ENCODE measurements around the gene ADGRL3. TPM values are rescaled to one million over a fixed set of nuclear protein-coding genes. Genes with fewer than 3 reads are reported as not detected.
"Not testable (repeated sequence)": the region's sequence is repeated elsewhere in the genome, so short reads cannot be mapped to it uniquely, and the experiment has no call there.

The ADGRL3 gene
- total and polyA plus RNA-seq, 2 donors = 3.1 to 70.1 TPM

DNA sequence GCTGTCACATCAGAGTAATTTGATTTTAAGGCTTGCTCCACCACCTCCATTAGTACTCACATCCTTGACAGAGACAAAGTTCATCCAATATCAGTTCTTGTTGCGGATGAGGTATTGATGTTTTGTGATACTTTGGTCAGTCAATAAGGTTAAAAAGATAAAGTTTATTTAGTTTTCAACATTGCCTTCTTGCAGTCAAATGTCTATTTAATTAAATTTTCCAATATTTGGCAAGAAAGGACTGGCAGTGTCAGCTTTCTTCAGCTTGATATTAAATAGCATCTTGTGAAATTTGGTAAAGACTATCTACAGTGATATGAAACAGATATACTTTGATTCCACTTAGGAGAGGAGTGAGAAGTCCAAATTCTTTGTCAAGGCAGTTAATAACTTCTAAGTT is 493.4 kb downstream of the ADGRL3 start:
- H3K4me3 ChIP-seq (ENCODE audit: low read depth, low read length) = no peak overlapping the region
- 95% methylated on average over 1 of the region's 1 CpG for WGBS
- no peak for DNase-seq (ENCODE audit: extremely low spot score)
- H3K4me1 ChIP-seq (ENCODE audit: insufficient read depth) = no peaks in the 10 kb centered on the region
- no peaks in the 10 kb centered on the region for H3K36me3 ChIP-seq (ENCODE audit: insufficient read depth)
- H3K27ac ChIP-seq (ENCODE audit: low read depth) = no peak overlapping the region

DNA sequence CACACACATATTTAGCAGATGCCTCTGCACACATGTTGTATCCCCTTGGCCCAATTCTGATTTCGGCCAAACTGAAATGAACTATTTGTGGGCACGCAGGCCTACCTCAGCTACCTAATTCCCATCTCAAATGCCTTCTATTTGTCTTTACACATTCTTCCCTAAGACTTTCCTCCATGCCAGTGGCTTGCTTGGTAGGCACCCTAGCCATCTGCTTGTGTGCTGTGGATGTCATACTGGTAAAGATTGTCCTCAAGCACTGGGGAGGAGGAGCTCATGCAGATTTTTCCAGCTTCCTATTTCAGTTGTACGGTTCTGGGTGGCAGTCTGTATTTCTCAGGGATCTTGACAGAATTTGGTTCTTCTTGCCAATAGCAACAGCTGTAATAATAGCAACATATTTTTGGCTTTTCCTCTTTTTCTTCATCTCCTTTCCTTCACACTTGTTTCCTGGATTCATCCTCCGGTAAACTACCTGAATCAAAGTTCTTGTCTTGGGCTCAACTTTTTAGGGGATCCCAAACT is 514.3 kb downstream of the ADGRL3 start:
- no peak overlapping the region for H3K4me3 ChIP-seq (ENCODE audit: low read depth, low read length)
- DNase-seq (ENCODE audit: extremely low spot score) = no peak
- H3K27ac ChIP-seq (ENCODE audit: low read depth) = no peak overlapping the region
- H3K4me1 ChIP-seq (ENCODE audit: insufficient read depth) = no peaks in the 10 kb centered on the region
- H3K36me3 ChIP-seq (ENCODE audit: insufficient read depth) = no peaks in the 10 kb centered on the region
- 66% methylated on average over 4 of the region's 4 CpGs for WGBS

DNA sequence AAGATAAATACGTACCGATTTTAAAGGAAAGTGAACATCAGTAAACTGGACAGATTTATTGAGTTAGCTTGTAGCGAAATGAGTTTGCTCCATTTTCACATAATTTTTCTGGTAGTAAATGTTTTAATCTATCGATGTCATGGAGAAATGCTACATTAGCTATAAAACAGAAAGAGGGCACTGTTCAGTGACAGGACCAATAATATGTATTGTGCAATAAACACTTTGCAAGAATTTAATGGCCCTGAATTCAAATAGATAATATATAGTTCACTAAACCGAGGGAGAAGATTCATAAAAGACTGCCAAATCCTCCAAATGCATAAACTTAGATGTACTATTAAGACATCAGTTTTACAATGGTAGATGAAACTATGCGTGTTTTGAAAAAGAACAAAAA is 516.3 kb downstream of the ADGRL3 start:
- Histone ChIP-seq H3K36me3 (ENCODE audit: insufficient read depth) (no peaks in the 10 kb centered on the region), H3K27ac (ENCODE audit: low read depth) (no peak overlapping the region), H3K4me1 (ENCODE audit: insufficient read depth) (no peaks in the 10 kb centered on the region), H3K4me3 (ENCODE audit: low read depth, low read length) (no peak overlapping the region)
- WGBS = 72% methylated on average over 6 of the region's 6 CpGs
- DNase-seq (ENCODE audit: extremely low spot score) = peak; percentile 11

DNA sequence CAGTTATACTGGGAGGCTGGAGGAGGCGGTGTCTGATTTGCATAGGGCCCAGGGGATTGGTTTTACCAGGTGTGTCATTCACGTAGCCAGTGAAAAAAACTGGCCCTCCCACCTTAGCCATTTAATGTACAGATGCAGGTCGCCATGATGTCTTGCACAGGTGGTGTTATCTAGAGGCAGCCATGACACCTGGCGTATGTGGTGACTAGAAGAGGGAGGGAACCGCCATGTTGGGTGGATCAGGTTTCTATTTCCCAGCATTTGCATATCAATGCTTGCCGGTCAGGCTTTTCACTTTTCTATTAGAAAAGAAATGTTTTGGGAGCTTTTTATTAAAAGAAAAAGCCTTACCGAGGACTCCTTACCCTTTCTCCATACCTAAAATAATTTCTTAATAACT is 523.4 kb downstream of the ADGRL3 start:
- H3K27ac ChIP-seq (ENCODE audit: low read depth) = no peak overlapping the region
- no peak overlapping the region for H3K4me3 ChIP-seq (ENCODE audit: low read depth, low read length)
- H3K36me3 ChIP-seq (ENCODE audit: insufficient read depth) = no peaks in the 10 kb centered on the region
- WGBS = 95% methylated on average over 7 of the region's 7 CpGs
- no peak for DNase-seq (ENCODE audit: extremely low spot score)
- no peaks in the 10 kb centered on the region for H3K4me1 ChIP-seq (ENCODE audit: insufficient read depth)

DNA sequence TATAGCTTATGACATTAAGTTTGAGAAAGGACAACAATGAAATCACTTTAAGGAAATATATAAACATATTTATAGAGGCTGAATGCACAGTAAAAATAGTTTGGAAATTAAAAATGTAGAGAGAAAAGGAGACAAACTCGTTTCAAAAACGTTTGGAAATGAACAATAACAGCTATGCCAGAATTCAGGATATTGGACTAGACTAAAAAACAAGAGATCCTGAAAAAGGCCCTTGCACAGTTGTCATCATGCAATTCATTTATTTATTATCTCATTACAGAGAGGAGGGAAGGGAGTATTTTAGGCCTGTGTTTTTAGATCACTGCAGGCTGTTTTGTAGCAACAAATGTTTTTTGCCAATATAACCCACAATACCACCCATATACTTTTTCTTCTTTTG is 527.2 kb downstream of the ADGRL3 start:
- no peaks in the 10 kb centered on the region for H3K36me3 ChIP-seq (ENCODE audit: insufficient read depth)
- H3K4me1 ChIP-seq (ENCODE audit: insufficient read depth) = no peaks in the 10 kb centered on the region
- no peak overlapping the region for H3K4me3 ChIP-seq (ENCODE audit: low read depth, low read length)
- DNase-seq (ENCODE audit: extremely low spot score) = no peak
- H3K27ac ChIP-seq (ENCODE audit: low read depth) = no peak overlapping the region
- WGBS = 47% methylated on average over 2 of the region's 2 CpGs

DNA sequence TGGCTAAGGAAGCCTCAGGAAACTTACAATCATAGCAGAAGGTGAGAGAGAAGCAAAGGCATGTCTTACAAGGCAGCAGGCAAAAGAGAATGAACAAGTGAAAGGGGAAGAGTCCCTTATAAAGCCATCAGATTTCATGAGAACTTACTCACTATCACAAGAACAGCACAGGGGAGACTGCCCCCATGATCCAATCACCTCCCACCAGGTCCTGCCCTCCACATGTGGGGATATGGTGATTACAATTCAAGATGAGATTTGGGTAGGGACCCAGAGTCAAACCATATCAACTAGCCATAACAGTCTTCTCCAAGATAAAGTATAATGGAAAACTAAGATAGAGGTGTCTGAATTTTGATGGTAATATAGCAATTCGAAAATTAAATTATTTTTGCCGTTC is 534.3 kb downstream of the ADGRL3 start:
- no peak overlapping the region for H3K27ac ChIP-seq (ENCODE audit: low read depth)
- WGBS = 93% methylated on average over 2 of the region's 2 CpGs

DNA sequence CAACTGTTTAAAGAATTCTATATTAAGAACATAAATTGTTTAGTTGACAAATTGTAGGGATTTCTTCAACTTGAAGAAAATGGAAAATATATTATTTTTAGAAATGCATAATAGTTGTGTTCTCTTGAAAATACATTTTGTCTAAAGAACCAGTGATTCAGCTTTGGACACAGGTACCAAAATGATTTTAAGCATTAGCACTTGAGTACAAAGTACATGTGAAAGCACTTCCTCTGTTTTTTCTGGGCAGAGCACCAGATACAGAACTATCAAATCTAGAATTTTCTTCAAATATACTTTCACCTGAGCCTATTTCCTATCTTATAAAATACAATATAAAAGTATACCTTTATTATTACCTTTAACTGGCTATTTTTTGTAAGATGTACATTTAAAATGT is 539.8 kb downstream of the ADGRL3 start:
- H3K4me3 ChIP-seq (ENCODE audit: low read depth, low read length) = no peak overlapping the region
- H3K4me1 ChIP-seq (ENCODE audit: insufficient read depth) = no peaks in the 10 kb centered on the region
- no peaks in the 10 kb centered on the region for H3K36me3 ChIP-seq (ENCODE audit: insufficient read depth)
- H3K27ac ChIP-seq (ENCODE audit: low read depth) = no peak overlapping the region
- DNase-seq (ENCODE audit: extremely low spot score) = no peak

More for the DNA sequence above, 534.3 kb downstream of the ADGRL3 start:
- H3K4me1 ChIP-seq (ENCODE audit: insufficient read depth) = no peaks in the 10 kb centered on the region
- H3K4me3 ChIP-seq (ENCODE audit: low read depth, low read length) = no peak overlapping the region
- H3K36me3 ChIP-seq (ENCODE audit: insufficient read depth) = no peaks in the 10 kb centered on the region
- DNase-seq (ENCODE audit: extremely low spot score) = no peak

DNA sequence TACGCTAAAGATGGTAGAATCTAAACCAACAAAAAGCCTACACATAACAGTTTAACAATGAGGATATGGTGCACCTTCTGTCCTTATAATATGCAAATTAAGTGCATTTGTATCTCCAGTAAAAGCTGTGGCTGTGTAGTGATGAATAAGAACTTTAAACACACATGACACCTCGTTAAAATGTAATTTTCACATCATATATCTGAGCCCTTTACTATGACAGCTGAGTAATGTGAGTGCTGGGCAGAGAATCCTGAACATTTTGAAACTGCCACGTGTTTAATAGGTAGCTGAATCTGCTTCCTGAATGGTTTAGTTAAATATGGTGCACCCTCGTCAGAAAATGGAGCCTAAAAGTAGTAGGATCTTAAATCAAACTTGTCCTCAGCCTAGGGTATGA is 540.8 kb downstream of the ADGRL3 start:
- DNase-seq (ENCODE audit: extremely low spot score) = no peak
- no peak overlapping the region for H3K4me3 ChIP-seq (ENCODE audit: low read depth, low read length)
- H3K27ac ChIP-seq (ENCODE audit: low read depth) = no peak overlapping the region
- no peaks in the 10 kb centered on the region for H3K36me3 ChIP-seq (ENCODE audit: insufficient read depth)
- H3K4me1 ChIP-seq (ENCODE audit: insufficient read depth) = no peaks in the 10 kb centered on the region
- WGBS = 39% methylated on average over 4 of the region's 4 CpGs

DNA sequence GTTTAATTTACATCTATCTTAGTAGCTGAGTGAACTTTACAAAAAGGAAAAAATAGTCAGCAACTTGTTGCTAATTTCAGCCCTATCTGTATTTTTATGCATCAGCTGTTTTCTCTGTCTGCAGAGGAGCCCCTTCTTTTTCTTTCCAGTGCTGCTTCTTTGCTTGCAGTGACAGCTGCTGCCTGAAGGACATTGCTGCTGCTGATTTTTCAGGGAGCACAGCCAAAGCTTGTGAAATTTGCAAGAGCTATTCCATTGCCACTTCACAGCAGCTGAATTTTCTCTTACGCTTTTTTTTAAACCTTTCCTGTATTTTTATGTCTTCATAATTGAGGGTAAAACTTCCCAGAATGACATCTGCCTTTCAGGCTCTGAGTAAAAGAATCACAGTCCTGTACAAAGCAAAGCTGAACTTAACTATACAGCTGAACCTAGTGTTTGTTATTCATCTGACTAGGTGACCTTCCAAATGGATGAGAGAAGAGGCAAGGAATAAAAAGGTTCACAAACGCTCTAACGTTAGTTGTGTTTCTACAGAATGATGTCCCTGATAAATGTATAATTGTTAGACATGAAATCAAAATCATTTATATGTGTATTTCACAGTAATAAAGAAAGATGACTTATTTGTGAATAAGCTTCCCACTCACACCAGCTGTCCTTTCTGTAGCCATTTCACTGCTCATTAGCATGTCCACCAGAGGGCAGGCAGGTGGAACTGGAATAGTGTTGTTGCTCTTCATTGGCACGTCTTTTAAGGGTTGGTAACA is 541.4 kb downstream of the ADGRL3 start:
- no peak overlapping the region for H3K4me3 ChIP-seq (ENCODE audit: low read depth, low read length)
- no peaks in the 10 kb centered on the region for H3K36me3 ChIP-seq (ENCODE audit: insufficient read depth)
- no peak overlapping the region for H3K27ac ChIP-seq (ENCODE audit: low read depth)
- WGBS = 26% methylated on average over 4 of the region's 4 CpGs
- no peaks in the 10 kb centered on the region for H3K4me1 ChIP-seq (ENCODE audit: insufficient read depth)
- no peak for DNase-seq (ENCODE audit: extremely low spot score)

DNA sequence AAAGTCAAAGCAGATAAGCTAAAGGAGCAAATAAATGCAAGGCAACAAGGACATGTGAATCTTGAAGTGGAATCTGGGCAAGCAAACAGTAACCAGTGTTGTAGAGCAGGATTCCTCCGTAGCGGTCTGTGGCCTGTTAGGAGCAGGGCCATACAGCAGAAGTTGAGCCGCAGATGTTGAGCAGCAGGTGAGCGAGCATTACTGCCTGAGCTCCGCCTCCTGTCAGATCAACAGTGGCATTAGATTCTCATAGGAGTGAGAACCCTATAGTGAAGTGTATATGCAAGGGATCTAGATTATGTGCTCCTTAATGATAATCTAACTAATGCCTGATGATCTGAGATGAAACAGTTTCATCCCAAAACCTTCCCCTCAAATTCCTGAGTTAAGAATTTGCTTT is 550.7 kb downstream of the ADGRL3 start:
- Histone ChIP-seq H3K4me1 (ENCODE audit: insufficient read depth) (no peaks in the 10 kb centered on the region), H3K36me3 (ENCODE audit: insufficient read depth) (no peaks in the 10 kb centered on the region), H3K27ac (ENCODE audit: low read depth) (no peak overlapping the region), H3K4me3 (ENCODE audit: low read depth, low read length) (no peak overlapping the region)
- DNase-seq (ENCODE audit: extremely low spot score) = no peak
- 86% methylated on average over 5 of the region's 5 CpGs for WGBS

DNA sequence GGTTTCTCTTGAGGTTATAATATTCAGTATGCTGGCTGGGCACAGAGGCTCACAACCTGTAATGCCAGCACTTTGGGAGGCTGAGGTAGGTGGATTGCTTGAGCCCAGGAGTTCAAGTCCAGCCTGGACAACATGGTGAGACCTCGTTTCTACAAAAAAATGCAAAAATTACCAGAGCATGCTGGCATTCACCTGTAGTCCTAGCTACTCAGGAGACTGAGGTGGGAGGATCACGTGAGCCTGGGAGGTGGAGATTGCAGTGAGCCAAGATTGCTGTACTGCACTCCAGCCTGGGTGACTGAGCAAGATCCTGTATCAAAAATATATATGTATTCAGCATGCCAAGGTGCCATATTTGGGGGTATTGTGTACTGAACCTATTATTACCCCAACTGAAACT is 552.5 kb downstream of the ADGRL3 start:
- H3K36me3 ChIP-seq (ENCODE audit: insufficient read depth) = no peaks in the 10 kb centered on the region
- no peak overlapping the region for H3K4me3 ChIP-seq (ENCODE audit: low read depth, low read length)
- H3K4me1 ChIP-seq (ENCODE audit: insufficient read depth) = no peaks in the 10 kb centered on the region
- H3K27ac ChIP-seq (ENCODE audit: low read depth) = no peak overlapping the region
- WGBS = 87% methylated on average over 2 of the region's 2 CpGs
- DNase-seq (ENCODE audit: extremely low spot score) = no peak

DNA sequence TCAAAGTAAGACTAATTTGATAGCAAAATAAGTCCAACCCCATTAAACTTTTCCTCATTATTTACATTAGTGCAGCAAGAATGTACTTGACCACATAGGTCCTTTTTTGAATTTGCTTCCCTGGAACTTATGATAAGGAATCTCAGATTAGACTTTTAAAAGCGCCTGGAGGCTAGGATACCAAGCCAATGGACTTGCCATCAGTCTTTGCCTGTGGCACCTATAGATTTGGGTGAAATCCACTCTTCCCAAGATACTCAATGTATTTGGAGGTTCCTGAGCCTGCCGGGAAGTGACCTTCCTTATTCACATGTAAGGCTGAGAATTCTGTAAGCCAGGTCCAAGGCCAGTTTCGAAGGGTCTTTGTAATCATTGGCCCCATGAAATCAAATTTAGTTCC is 553.6 kb downstream of the ADGRL3 start:
- H3K27ac ChIP-seq (ENCODE audit: low read depth) = no peak overlapping the region
- H3K36me3 ChIP-seq (ENCODE audit: insufficient read depth) = no peaks in the 10 kb centered on the region
- H3K4me3 ChIP-seq (ENCODE audit: low read depth, low read length) = no peak overlapping the region
- H3K4me1 ChIP-seq (ENCODE audit: insufficient read depth) = no peaks in the 10 kb centered on the region
- DNase-seq (ENCODE audit: extremely low spot score) = no peak
- 91% methylated on average over 3 of the region's 3 CpGs for WGBS

DNA sequence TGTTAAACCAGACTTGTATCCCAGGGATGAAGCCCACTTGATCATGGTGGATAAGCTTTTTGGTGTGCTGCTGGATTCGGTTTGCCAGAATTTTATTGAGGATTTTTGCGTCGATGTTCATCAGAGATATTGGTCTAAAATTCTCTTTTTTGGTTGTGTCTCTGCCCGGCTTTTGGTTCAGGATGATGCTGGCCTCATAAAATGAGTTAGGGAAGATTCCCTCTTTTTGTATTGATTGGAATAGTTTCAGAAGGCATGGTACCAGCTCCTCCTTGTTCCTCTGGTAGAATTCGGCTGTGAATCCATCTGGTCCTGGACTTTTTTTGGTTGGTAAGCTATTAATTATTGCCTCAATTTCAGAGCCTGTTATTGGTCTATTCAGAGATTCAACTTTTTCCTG is 556.8 kb downstream of the ADGRL3 start:
- DNase-seq (ENCODE audit: extremely low spot score); H3K4me3 ChIP-seq (ENCODE audit: low read depth, low read length); H3K27ac ChIP-seq (ENCODE audit: low read depth); H3K4me1 ChIP-seq (ENCODE audit: insufficient read depth); H3K36me3 ChIP-seq (ENCODE audit: insufficient read depth): not testable (repeated sequence)
- 77% methylated on average over 5 of the region's 5 CpGs for WGBS

DNA sequence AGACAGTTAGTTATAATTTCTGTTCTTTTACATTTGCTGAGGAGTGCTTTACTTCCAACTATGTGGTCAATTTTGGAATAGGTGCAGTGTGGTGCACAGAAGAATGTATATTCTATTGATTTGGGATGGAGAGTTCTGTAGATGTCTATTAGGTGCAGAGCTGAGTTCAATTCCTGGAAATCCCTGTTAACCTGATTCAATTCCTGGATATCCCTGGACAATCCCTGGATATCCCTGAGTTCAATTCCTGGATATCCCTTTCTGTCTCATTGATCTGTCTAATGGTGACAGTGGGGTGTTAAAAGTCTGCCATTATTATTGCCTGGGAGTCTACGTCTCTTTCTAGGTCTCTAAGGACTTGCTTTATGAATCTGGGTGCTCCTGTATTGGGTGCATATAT is 557.9 kb downstream of the ADGRL3 start:
- not testable (repeated sequence) for H3K4me3 ChIP-seq (ENCODE audit: low read depth, low read length); DNase-seq (ENCODE audit: extremely low spot score); H3K36me3 ChIP-seq (ENCODE audit: insufficient read depth); H3K27ac ChIP-seq (ENCODE audit: low read depth); H3K4me1 ChIP-seq (ENCODE audit: insufficient read depth)
- WGBS = 98% methylated on average over 1 of the region's 1 CpG

Data from urinary bladder (tissue), 4 donors.